Smooth muscle cell of the brain vasculature (primary cell): Measurements from ENCODE around the gene ANKS1A.

ENCODE experiments used
- DNase-seq: peaks from one replicate; pipeline ENCODE4 v3.0.0-alpha.2; 2012; ENCODE audit warnings: low read depth, low spot score

The ANKS1A gene

DNA sequence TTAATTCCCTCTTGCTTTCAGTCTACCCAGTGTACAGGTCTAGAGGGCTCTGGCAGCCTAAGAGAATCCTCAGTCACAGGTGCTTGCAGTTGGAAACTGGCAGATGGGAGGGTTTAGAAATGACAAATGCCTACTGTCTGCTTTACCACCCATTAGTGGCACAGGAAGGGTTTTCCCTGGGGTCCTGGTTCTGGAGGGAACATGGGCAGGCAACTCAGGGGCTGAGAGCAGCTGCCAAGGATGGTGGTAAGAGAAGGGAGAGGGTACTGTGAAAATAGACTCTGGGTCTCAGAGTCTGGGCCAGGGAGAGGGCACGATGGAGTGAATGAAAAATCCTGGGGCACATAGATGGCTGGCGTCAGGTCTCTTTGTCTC is 148.6 kb downstream of the ANKS1A start:
- no peak for DNase-seq

DNA sequence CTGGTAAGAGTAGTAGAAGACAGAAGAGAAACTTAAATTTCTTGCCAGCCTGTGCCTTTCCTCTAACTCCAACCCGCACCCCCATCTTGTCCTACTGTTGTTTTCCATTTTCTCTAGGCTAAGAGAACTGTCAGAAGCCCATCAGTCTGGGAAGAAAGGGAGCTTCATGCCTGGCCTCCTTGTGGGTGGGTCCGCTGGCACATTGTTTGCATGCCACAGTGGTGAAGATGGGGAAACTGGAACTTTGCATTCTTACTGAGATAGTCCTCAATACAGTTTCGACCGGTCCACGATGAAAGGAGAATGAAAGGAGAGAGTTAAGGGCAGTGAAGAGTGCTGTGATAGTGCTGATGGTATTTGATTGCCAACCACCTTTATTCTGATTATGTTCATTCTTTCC is 149.0 kb downstream of the ANKS1A start:
- DNase-seq = no peak

DNA sequence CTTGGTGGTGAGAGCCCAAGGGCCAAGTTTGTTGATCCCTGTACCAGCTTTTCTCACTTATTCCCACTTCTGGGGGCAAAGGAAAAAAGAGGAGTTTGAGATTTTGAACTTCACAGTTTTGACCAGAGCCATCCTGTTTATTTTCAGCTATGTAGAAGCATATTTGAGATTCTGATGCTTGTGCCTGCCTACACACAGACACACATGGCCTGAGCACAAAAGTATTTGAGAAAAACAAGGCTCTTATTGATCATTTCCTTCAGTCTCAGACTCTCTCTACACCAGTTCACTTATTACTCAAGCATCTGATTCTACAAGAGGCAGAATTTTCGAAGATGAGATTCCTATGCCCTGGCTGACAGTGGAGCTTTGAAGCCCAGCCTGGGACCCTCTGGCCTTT is 151.3 kb downstream of the ANKS1A start:
- no peak for DNase-seq

DNA sequence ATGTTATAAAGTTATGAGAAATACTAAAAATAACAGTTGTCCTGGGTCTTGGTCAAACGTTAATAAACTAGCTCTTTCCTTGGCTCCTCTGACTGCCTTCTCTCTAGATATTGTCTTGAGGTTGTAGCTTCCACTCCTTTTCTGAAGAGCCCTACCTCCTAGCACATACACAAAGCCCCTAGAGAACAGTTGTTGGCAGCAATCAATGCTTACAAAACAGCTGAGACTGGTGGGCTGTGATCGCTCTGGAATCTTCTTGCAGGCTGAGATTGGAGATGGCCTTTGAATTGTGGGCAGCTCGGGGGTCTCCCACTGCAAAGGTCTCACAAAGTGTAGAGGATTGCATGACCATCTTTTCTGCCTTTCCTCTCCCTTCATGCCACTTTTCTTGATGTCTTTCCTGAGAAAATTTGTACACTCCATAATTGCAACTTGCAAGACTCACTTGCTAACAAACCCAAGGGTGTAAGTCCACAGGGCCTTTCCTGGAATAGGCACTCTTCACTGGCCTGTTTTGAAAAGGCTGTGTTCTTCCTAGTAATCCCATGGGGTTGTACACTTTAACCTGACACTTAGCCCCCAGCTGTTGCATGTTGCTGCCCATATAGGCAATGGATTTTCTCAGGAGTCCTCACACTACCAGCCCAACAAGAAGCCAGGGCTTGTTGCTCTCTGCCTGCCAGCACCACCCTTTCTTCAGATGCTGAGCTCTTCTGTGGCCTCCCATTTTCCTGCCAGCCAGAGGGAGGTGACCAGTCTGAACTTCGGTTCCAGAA is 152.2 kb downstream of the ANKS1A start:
- no peak for DNase-seq

DNA sequence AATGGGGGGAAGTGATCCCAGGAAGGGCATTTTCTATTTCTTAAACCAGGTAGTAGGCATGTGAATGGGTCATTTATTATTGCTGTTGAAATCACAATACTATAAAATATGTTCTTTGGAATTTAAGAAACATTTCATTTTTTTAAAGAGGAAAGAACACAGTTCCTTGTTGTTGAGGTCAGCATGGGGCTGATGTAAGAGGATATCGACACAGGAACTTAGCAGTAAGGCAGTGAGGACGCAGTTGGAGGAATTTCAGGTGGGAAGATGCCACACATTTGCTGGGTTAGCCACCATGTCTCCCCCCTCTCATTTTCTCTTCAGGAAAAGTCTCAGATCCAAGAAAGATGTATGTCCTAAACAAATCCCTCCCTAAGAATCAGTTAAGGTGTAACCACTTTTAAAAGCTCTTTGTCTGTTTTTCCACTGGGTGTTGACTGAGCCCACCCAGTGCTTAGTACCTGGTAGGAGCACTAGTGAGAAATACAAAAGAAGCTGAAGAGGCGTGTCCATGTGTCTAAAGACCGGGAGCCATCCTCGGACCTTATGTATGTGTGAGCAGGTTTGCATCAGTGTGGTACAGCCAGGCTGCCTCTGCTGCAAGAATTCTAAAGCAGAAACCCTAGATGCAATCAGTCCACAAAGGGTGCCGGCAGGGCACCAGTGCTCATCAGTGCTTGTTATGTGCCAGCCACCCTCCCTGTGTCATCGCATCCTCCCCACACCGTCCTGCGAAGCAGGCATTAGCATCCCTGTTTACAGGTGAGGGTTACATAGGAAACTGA is 153.2 kb downstream of the ANKS1A start:
- no peak for DNase-seq

DNA sequence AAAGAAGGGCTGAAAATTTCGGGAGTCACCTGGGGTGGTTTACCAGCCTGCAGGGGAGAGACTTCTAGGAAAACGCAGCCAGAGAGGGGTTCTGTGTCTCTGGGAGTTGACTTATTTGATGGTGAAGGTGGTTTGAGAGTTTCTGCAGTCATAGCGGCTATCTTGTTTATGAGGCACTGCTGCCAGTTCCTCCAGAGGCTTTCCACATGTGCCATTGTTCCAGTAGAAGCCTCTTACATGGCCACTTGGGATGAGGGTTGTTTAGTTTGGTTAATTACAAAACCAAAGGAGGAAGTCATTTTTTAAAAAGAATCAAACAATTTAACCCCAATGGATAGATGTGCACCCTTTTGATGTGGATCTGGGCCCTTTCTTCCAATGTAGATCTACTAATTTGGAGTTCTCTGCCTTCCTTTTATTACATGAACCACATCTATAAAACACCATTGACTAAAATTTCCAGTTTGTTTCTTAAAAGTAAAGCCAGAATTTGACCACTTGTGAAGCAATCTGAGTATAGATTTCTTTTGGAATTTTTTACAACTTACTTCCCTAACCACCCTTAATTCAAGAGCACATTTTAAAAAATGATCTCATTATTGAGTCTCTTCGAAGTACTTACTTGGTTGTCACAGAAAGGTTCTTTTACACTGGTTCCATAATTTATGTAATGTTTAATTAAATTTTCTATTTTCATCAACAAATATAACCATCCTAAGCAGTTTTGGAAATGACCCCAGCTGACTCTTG is 154.5 kb downstream of the ANKS1A start:
- no peak for DNase-seq

DNA sequence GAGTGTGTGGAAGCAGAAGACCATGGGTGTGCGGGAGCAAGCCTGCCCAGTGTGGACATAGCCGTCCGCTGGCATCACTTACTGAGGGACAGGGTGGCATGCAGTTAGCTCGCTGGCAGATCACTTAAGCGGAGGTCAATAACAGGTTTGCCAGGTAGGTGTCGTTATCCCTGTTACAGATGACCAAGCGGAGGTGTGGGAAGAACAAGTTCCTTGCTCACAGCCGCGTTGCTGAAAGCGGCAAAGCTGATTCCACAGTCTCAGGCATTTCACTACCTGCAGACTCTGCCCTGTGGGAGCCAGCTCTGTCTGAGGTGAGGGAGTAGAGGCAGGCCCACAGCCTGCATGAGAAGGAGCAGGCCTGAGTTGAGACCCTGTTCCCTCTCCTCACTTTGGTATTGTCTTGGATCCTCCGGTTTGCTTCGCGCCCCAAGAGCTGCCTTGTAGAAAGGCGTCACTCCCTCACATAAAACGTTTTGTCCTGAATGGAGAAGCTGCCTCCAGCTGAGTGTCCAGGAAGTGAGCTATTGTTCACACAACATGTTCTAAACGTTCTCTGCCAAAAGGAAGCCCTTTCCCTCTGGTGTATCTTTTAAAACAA is 155.2 kb downstream of the ANKS1A start:
- peak; percentile 76 for DNase-seq

DNA sequence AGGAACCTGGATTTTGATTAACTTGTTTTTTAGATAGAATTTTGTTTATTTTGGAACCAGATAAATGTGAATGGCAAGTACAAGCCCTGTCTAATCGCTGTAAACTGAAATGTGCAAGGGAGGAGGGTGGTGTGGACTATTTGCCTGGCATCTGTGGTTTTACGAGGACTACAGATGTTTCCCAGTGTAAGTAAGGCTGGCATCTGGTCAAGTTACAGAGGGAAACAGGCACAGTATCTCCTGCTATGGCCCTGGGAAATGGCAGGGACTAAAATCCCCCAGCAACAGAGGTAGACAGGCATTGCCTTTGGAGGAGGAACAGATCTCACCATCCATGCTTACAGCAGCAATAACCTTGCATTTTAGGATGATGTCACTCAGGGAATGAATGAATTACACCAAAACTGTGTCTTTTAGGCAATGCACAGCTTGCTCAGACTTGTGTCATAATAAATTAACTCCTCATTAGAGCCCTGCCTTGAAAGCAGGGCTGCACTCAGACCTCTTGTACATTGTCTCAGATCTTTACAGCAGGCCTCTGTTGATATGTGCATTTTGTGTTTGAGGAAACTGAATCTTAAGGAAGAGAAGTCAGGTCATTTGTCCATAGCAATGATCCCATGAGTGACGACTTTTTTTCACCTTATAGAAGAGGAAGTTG is 155.8 kb downstream of the ANKS1A start:
- peak; percentile 57 for DNase-seq

DNA sequence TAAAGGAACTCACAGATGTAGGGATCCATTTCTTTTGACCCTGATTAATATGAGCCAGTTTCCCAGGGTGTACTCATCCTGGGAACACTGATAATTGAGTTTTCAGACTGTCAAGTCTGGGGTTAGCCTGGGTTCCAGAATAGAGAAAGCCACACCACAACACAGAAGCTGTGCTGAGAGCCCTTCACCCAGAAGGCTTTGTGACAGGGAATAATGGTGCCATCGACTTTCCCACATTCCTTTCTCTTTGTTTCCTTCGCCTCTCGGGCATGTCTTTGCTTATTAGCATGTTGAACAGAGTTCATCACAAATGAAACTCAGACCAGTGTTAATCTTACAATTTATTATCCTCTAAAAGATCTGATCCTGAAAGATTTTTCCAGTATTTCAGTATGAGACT is 157.0 kb downstream of the ANKS1A start:
- no peak for DNase-seq

DNA sequence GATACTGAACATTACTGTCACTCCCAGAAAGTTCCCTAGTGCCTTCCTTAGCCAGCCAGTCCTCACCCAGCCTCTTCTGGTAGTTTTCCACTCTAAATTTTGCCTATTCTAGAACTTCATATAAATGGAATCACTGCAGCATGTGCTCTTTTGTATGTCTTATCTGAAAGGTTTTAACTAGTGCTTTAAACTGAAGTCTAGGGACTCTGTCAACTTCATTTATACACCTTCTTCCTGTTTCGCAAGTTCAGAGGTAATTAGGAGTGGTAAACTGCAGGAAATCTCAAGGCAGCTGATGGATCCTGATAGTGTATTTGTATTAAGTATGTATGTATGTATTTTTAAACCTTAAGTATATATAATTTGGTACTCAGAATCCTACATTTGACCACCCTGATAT is 157.8 kb downstream of the ANKS1A start:
- DNase-seq = no peak

DNA sequence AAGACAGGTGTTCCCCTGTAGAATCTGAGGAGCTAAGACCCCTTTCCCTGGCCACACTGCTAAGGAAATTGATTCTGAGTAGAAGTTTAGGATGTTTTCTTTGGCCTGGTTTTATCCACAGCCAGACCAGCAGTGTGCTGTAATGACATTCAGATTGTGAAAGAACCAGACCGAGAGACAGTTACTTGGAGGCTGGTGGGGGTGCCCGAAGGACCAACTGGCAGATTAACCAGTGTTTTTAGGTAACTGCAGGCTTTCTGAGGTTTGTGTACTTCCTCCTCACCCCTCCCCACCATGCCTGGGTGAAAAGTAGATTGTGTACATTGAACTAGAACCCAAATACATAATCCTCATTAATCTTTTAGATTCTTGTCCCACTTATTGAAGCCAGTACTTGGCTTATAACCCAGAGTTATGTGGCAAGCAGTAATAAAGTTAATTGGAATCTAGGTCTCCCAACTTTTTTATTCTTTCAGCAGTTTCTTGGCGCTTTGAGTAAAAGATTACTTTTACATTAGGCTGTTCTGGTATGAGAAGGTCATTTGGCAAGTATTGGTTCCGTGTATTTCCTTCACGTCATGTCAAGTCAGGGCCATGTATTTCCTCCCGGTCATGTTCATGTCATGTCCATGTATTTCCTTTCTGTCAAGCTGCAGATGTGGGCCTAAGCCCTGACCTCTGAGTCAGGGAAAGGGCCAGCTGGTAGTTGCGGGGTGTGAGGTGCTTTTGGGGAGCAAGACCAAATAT is 158.4 kb downstream of the ANKS1A start:
- DNase-seq = no peak

DNA sequence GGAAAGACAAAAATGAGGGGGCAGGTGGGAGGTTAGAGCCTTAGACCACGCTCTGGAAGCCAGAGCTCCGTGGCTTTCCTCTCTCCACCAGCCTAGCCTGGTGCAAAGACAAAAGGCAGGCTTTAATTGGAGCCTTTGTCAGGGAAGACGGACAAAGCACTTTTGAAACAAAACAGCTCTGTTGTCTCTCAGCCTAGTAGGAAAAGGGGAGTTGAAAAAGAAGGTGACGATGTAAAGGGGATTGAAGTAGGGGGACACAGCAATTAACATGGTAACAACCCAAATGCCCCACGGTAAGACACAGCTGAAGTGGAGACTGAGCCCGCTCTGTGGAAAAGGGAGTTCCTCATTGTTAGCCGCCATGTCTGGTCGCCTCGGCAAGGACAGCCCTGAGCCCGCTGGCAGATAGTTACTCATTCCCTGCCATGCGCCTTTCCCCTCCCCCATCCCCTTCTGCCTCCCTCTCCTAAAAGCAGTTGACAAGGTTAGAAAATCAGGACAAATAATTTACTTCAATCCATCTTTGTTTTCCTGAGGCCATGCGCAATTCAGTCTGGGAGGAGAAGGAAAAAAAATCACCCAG is 159.1 kb downstream of the ANKS1A start:
- DNase-seq = no peak

DNA sequence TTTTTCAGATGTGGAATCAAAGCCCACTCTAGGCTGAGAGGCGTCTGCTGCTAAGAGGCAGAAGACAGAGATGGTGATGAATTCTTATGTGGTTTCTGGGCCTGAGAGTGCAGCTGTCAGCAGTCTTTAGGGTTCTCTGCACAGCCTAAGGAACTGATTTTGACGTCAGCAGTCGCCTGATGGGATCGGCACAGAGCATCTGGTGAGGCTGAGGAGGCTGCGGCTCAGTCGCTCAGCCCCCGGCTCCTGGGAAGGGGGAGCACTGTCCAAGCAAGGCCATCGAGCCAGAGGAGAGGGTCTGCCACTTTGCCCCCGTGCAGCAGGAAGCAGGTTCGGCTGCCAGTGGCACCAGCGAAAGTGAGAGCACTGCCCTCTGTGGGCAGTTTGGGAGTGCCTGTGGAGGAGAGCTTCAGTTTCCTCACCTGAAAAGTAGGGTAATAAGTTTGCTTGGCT is 159.6 kb downstream of the ANKS1A start:
- peak; percentile 76 for DNase-seq

DNA sequence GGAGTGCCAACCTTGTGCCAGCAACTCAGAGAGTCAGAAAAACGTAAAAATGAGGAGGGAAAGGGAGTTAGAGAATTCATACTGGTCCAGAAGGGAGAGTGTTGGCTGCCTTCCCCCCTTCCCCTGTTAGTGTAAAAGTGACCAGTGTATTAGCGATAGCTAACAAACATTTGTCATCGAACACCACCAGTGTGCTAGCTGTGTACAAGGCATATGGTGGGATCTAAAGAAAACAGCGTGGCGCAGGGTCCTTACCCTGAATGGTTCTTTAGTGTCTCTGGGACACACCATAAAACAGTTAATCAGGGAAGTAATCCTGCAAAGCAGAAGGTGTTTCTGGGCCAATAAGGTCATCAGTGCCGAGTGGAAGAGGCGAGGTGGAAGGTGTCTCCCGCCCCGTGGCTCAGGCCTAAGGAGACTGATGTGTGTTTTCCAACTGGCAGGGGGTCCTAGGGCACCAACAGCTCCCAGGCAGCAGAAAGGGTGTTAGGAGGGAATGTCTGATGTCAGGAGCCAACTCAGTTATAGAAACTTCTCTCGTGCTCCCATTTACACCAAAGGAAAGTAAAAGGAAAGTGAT is 160.2 kb downstream of the ANKS1A start:
- DNase-seq = no peak

DNA sequence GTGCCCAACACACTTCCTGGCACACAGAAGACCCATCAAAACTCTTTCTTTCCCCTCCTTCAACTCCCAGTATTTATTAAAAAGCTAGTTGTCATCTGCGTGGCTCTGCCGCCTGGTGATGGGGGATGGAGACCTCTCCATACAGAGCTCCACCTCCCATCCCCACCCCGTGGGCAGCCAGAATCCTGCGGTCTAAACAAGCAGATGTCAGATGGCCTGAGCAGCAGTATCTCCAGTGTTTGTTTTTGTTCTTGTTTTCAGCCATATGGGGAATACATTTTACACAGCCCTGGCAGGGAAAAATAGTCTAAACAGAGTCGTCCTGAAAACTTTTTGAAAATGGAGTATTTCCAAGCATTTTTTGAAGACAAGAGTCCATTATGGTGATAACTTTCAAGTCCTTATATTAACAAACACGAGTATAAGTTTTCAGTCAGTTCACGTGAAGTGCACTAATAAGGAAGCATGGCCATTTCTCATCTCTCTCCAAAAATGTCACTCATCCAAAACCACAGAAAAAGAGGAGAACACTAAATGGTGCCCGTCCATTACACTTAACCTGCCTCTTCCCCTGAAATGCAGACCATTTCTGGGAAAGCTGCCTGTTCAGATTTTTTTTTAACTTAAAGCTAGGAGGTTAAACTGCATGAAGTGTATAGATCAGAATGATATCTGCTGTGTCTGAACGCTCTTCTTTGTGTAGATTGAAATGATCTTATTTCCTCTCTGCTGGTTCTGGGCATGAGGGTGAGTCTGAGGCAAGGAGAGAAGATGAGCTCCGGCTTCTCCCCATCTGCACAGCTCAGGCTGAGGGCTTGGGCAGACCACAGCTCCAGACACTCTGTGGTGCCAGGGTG is 161.1 kb downstream of the ANKS1A start:
- peak; percentile 82 for DNase-seq

DNA sequence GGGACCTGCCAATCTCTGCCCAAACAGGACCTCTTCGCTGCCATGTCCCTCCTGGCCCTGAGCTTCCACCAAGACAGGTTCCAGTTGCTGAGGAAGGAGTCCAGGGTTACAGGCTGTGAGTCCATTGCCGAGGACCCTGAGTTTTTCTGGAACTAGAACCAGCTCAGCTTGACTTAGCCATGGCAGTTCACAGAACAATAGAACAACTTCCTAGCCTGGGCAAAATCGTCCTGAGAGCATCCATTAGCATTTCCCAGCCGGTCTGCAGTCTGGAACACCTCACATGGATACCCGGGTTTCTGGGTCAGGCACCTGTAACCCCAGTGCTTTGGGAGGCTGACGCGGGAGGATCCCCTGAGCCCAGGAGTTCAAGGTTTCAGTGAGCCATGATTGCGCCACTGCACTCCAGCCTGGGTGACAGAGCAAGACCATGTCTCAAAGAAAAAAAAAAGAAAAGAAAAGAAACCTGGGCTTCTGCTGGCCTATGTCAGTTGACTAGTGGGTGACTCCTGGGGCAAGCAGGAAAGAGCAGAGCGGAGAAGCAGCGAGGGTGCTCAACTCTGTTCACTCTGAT is 161.8 kb downstream of the ANKS1A start:
- no peak for DNase-seq

DNA sequence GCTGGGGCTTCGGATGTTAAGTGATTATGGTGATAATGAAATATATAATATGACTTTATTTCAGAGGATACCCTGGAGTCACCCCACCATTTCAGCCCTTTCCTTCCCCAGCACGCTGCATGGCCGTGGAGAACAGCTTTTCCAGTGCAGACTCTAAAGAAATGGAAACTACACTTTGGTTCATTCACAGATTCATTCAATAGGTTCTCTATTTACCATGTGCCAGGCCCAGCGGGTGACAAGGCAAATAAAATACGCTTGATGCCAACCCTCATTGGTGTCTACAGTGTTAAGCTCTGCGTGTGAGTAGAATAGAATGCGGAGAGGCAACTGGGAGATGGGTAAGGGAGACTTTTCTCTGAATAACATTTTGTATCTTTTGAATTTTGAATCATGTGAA is 162.3 kb downstream of the ANKS1A start:
- no peak for DNase-seq

DNA sequence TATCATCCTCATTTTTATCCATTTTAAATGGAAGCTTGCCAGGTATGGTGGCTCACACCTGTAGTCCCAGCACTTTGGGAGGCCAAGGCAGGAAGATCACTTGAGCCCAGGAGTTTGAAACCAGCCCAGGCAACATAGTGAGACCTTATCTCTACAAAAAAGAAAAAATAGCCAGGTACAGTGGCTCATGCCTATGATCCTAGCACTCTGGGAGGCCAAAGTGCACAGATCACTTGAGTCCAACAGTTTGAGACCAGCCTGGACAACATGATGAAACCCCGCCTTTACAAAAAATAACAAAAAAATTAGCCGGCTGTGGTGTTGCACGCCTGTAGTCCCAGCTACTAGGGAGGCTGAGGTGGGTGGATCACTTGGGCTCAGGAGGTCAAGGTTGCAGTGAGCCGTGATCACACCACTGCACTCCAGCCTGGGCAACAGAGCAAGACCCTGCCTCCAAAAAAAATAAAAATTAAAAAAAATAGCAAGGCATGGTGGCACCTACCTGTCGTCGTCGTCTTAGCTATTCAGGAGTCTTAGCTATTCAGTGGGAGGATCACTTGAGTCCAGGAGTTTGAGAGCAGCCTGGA is 163.0 kb downstream of the ANKS1A start:
- no peak for DNase-seq
